ENCODE results near the gene MAGOHB. TPM values are rescaled to one million over a fixed set of nuclear protein-coding genes. Genes with fewer than 3 reads are reported as not detected.
A peak's percentile ranks its signal among the peaks of the same experiment; 100 is the strongest.

MAGOHB gene
- total RNA-seq (2012; rRNA removed) (6.3 and 23.3 TPM in 2 replicates), polyA plus RNA-seq (2012; rRNA removed) (15.6 and 20.3 TPM in 2 replicates), Bru-seq, nascent RNA (percentile 80 among the genes with signal in this experiment), BruChase-seq, experiment 1, labeled RNA remaining after a 6-hour chase (percentile 74 among the genes with signal in this experiment), BruChase-seq, experiment 2, labeled RNA remaining after a 2-hour chase (percentile 89 among the genes with signal in this experiment)
- polyA plus RNA-seq (2012; cell fraction: cytosol; rRNA removed), result 1.2 and 5.4 TPM in 2 replicates
- polyA plus RNA-seq (2012; cell fraction: nucleus; rRNA removed; ENCODE audit: low replicate concordance), result 7.3 and 10.8 TPM in 2 replicates
- long read RNA-seq, transcript MAGOHB-201 (5 exons, 2,623 nt), result major isoform, 11 of 14 reads
- long read RNA-seq, partial matches to known transcripts, result 0 of 14 reads
- long read RNA-seq, other reads (novel, unspliced or antisense), result 3 of 14 reads

DNA sequence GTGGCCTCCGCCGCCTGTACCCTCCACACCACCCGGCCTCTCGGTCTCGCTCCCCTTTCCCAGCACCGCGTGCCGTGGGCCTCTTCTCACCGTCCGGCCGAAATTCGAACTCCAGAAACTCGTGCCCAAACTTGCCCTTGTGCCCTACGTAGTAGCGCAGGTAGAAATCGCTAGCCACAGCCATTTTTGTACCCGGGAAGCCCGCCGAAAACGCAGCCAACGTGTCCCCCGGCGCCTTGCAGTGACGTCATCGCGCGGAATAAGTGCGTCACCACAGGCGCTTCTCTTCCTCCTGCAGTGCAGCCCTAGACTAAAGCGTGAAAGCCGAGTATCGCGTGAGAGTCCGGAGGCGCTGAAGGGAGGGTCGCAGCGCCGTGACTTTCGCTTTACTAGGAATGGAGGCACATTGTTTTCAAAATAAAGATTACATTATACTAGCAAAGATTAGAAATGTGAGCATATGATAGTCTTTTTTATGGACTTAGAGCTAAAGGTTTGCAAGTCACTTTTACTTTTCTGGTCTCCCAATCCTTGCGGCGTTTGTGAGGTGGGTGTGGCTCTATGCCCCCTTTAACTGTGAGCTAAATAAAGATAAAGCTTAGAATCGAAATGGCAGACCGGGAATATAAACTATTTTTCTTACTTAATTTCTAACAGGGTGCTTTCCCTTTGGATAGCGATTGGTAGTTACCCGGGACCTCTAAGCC, at the start of gene MAGOHB:
MAGOHB (minus strand) TSS at position 261 of the 707 bp plus-strand sequence; CDS start at position 184, 77 bp downstream.
- Histone ChIP-seq H2BK15ac (ENCODE audit: low read depth, low read length) (peak within 1 kb of the TSS; percentile 62; the same call in 2 of the 3 replicates), H3K9ac (ENCODE audit: low read depth, low read length) (peak within 1 kb of the TSS; percentile 94), H2AFZ (replicated peaks; ENCODE audit: low read length, poor library complexity) (peak within 1 kb of the TSS; percentile 94), H3K4me2 (ENCODE audit: low read depth, low read length) (peak within 1 kb of the TSS; percentile 100), H3K18ac (ENCODE audit: low read depth, low read length) (peak within 1 kb of the TSS; percentile 77), H3K56ac (ENCODE audit: extremely low read depth, insufficient read depth, low read length) (peak within 1 kb of the TSS; percentile 88), H2BK120ac (ENCODE audit: low read depth, low read length) (peak within 1 kb of the TSS; percentile 83), H3K79me1 (ENCODE audit: low read depth in 1 of 2, low read length in 2 of 2) (peaks cover 6 to 19% of the 10 kb centered on the region in 2 experiments; a peak in 3 of 4 replicates), H4K20me1 (ENCODE audit: insufficient read depth, low read length) (no peaks in the 10 kb centered on the region), H4K8ac (ENCODE audit: low read depth in 2 of 2, low read length in 2 of 2) (peak within 1 kb of the TSS; percentile 85 to 97), H3K4me1 (ENCODE audit: control insufficient read depth, insufficient read depth, low read length) (peaks cover 8% of the 10 kb centered on the region), H2AK9ac (replicated peaks; ENCODE audit: low read depth, low read length, poor library complexity) (peak within 1 kb of the TSS; percentile 81), H3K14ac (replicated peaks; ENCODE audit: low read depth, low read length) (peak within 1 kb of the TSS; percentile 96), H3K27ac (ENCODE audit: insufficient read depth, low read length) (peak within 1 kb of the TSS; percentile 93), H3K27me3 (ENCODE audit: control insufficient read depth, insufficient read depth, low read length) (no peaks in the 10 kb centered on the region), H2BK20ac (ENCODE audit: low read depth, low read length) (peak within 1 kb of the TSS; percentile 39), H4K5ac (ENCODE audit: low read depth, low read length) (peak within 1 kb of the TSS; percentile 97), H3K23ac (ENCODE audit: low read depth, low read length) (peak within 1 kb of the TSS; percentile 89), H2AK5ac (ENCODE audit: low read depth, low read length) (peak within 1 kb of the TSS; percentile 84), H2BK5ac (ENCODE audit: low read depth, low read length, poor library complexity, severe bottlenecking) (peak within 1 kb of the TSS; percentile 94), H3K9me3 (ENCODE audit: control insufficient read depth, insufficient read depth, low read length) (no peaks in the 10 kb centered on the region), H3K9me1 (ENCODE audit: insufficient read depth, low read length) (peaks cover 4% of the 10 kb centered on the region; the same call in 1 of the 2 replicates), H4K91ac (ENCODE audit: insufficient read depth, low read depth, low read length) (peak within 1 kb of the TSS; percentile 98), H3K4ac (ENCODE audit: low read depth, low read length) (peak within 1 kb of the TSS; percentile 97), H3K36me3 (ENCODE audit: control insufficient read depth, insufficient read depth, low read length) (peaks cover 2% of the 10 kb centered on the region), H3K4me3 (ENCODE audit: insufficient read depth, low read depth, low read length) (peak within 1 kb of the TSS; percentile 80)
- TF ChIP-seq, protein P1, sequence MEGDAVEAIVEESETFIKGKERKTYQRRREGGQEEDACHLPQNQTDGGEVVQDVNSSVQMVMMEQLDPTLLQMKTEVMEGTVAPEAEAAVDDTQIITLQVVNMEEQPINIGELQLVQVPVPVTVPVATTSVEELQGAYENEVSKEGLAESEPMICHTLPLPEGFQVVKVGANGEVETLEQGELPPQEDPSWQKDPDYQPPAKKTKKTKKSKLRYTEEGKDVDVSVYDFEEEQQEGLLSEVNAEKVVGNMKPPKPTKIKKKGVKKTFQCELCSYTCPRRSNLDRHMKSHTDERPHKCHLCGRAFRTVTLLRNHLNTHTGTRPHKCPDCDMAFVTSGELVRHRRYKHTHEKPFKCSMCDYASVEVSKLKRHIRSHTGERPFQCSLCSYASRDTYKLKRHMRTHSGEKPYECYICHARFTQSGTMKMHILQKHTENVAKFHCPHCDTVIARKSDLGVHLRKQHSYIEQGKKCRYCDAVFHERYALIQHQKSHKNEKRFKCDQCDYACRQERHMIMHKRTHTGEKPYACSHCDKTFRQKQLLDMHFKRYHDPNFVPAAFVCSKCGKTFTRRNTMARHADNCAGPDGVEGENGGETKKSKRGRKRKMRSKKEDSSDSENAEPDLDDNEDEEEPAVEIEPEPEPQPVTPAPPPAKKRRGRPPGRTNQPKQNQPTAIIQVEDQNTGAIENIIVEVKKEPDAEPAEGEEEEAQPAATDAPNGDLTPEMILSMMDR (conservative IDR thresholded peaks at IDR 0.05; ENCODE audit: low read depth, low read length), result no peak
- TF ChIP-seq, protein P2, sequence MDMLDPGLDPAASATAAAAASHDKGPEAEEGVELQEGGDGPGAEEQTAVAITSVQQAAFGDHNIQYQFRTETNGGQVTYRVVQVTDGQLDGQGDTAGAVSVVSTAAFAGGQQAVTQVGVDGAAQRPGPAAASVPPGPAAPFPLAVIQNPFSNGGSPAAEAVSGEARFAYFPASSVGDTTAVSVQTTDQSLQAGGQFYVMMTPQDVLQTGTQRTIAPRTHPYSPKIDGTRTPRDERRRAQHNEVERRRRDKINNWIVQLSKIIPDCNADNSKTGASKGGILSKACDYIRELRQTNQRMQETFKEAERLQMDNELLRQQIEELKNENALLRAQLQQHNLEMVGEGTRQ (IDR thresholded peaks at IDR 0.05; ENCODE audit: low read depth, low read length), result no peak
- TF ChIP-seq CEBPB (IDR thresholded peaks at IDR 0.05; ENCODE audit: low read depth, low read length), result no peak
- TF ChIP-seq SMC3 (IDR thresholded peaks at IDR 0.05; ENCODE audit: low read depth, low read length), result peak; percentile 11; the same call in 1 of the 2 replicates
- TF ChIP-seq NFE2L2 (IDR thresholded peaks at IDR 0.05; ENCODE audit: low read depth, low read length), result peak; percentile 53; the same call in 1 of the 2 replicates
- peak; percentile 69; the same call in 1 of the 2 replicates for TF ChIP-seq POLR2A (IDR thresholded peaks at IDR 0.05; ENCODE audit: low read depth, low read length)
- 0 out of 2 replicates have a peak, but pooled peaks have one; percentile 63 for TF ChIP-seq CHD1 (IDR thresholded peaks at IDR 0.05; ENCODE audit: low read depth, low read length)
- TF ChIP-seq RFX5 (IDR thresholded peaks at IDR 0.05; ENCODE audit: low read depth, low read length), result no peak
- TF ChIP-seq MAZ (IDR thresholded peaks at IDR 0.05; ENCODE audit: borderline replicate concordance, low read depth, low read length), result peak; percentile 62; the same call in 1 of the 2 replicates
- peak; percentile 37 for TF ChIP-seq MAFK (IDR thresholded peaks at IDR 0.05; ENCODE audit: low read depth, low read length)
- peak; percentile 95 for TF ChIP-seq MXI1 (IDR thresholded peaks at IDR 0.05; ENCODE audit: borderline replicate concordance, low read depth, low read length)
- TF ChIP-seq BHLHE40 (IDR thresholded peaks at IDR 0.05; ENCODE audit: low read depth, low read length), result peak; percentile 55; the same call in 1 of the 2 replicates
- TF ChIP-seq FOS (IDR thresholded peaks at IDR 0.05; ENCODE audit: low read depth, low read length), result peak; percentile 85
- ChIA-PET CTCF (interaction anchor here (1.2 kb wide), 1 partner anchor 247 kb away, joined by 3 read pairs; no protein-coding TSS in a partner anchor), POLR2A (ENCODE audit: unreplicated experiment) (no interaction called here)
- DNase-seq (peak; percentile 96), ATAC-seq (ENCODE audit: low read depth) (peak; percentile 96)
- in situ Hi-C loops (cut with MboI; ENCODE audit: low sequenced_read_pairs) (no loop called here), dilution Hi-C loops (cut with HindIII; ENCODE audit: low sequenced_read_pairs, unreplicated experiment) (no loop called here), intact Hi-C loops (cut with micrococcal nuclease) (loop anchor here (1.0 to 10.0 kb wide), 3 partner anchors 103 to 581 kb away; no protein-coding TSS in a partner anchor)
- 0% methylated on average over 17 of the region's 45 CpGs; no CpG with 5 or more reads in 1 of the 2 experiments for WGBS, 2 experiments (ENCODE audit: extremely low coverage in 2 of 2, insufficient read length in 1 of 2)
- BruUV-seq (replicated peaks), result no TSS peak
